Stimulated activated CD4-positive, alpha-beta T cell treated with anti-CD3 and anti-CD28 coated beads, Interleukin-4, amount 100 ng/mL, for 24 hours (primary cell): ENCODE results near the gene PPP6R3.
"Not testable (repeated sequence)": the region's sequence is repeated elsewhere in the genome, so short reads cannot be mapped to it uniquely, and the experiment has no call there.

ENCODE experiments used
- DNase-seq: peaks from one replicate; pipeline ENCODE4 v3.0.0-alpha.2; 2020

PPP6R3 gene

GRCh38 chr11:68436162-68436888 is 24.2 kb upstream of the PPP6R3 start:
- no peak for DNase-seq

GRCh38 chr11:68436985-68437926 is 23.3 kb upstream of the PPP6R3 start:
- DNase-seq = no peak

- DNase-seq = no peak
Measured at GRCh38 chr11:68437927-68438657, 22.5 kb upstream of the PPP6R3 start.

GRCh38 chr11:68438658-68439259 is 21.8 kb upstream of the PPP6R3 start:
- DNase-seq = no peak

- DNase-seq = no peak
Measured at GRCh38 chr11:68439355-68440065, 21.0 kb upstream of the PPP6R3 start.

- DNase-seq = no peak
Measured at GRCh38 chr11:68440224-68440623, 20.3 kb upstream of the PPP6R3 start.

GRCh38 chr11:68441466-68442230 is 18.9 kb upstream of the PPP6R3 start:
- no peak for DNase-seq

- DNase-seq = no peak
Measured at GRCh38 chr11:68442433-68442832, 18.1 kb upstream of the PPP6R3 start.

GRCh38 chr11:68444566-68444965 is 16.0 kb upstream of the PPP6R3 start:
- no peak for DNase-seq

GRCh38 chr11:68445531-68446035 is 15.0 kb upstream of the PPP6R3 start:
- no peak for DNase-seq

- no peak for DNase-seq
Measured at GRCh38 chr11:68446046-68446725, 14.4 kb upstream of the PPP6R3 start.

- peak; percentile 81 for DNase-seq
Measured at GRCh38 chr11:68447015-68447801, 13.3 kb upstream of the PPP6R3 start.

GRCh38 chr11:68447914-68448313 is 12.6 kb upstream of the PPP6R3 start:
- not testable (repeated sequence) for DNase-seq

- DNase-seq = no peak
Measured at GRCh38 chr11:68448604-68449011, 11.9 kb upstream of the PPP6R3 start.

GRCh38 chr11:68449951-68450350 is 10.6 kb upstream of the PPP6R3 start:
- DNase-seq = no peak

GRCh38 chr11:68450711-68451110 is 9.8 kb upstream of the PPP6R3 start:
- DNase-seq = no peak

- no peak for DNase-seq
Measured at GRCh38 chr11:68454767-68455166, 5.8 kb upstream of the PPP6R3 start.

GRCh38 chr11:68455485-68455884 is 5.1 kb upstream of the PPP6R3 start:
- no peak for DNase-seq

GRCh38 chr11:68457216-68457897 is 3.2 kb upstream of the PPP6R3 start:
- DNase-seq = no peak
